Measurements from ENCODE around the gene ZFYVE9.

ZFYVE9 gene

GRCh38 chr1:52240592-52241210 lies 98.8 kb downstream of the ZFYVE9 start:
- H3K36me3 ChIP-seq (ENCODE audit: control insufficient read depth in 2 of 2, insufficient read depth in 1 of 2, low read length in 2 of 2): peaks cover 0 to 3% of the 10 kb centered on the region in 2 experiments; a peak in 1 of 3 replicates
- no peaks in the 10 kb centered on the region for H3K9me3 ChIP-seq (ENCODE audit: control insufficient read depth, insufficient read depth, low read depth, low read length)
- CTCF ChIA-PET: interaction anchor here (1.0 kb wide), 1 partner anchor 56 kb away, joined by 3 read pairs; no protein-coding TSS in a partner anchor
- H3K27ac ChIP-seq (ENCODE audit: extremely low read depth, low read depth, low read length): no peak overlapping the region
- TF ChIP-seq ZNF335 (tag by site-specific recombination; conservative IDR thresholded peaks at IDR 0.05) (0 out of 2 replicates have a peak, but pooled peaks have one; percentile 31), ZEB2 (tag by site-specific recombination; IDR thresholded peaks at IDR 0.05) (no peak), IKZF3 (tag by site-specific recombination; IDR thresholded peaks at IDR 0.05) (0 out of 2 replicates have a peak, but pooled peaks have one; percentile 31), TCF7L2 (IDR thresholded peaks at IDR 0.05; ENCODE audit: borderline replicate concordance, low read depth, low read length) (peak; percentile 78; the same call in 1 of the 2 replicates), ZNF585B (tag by site-specific recombination; IDR thresholded peaks at IDR 0.05) (no peak), PRDM6 (tag by site-specific recombination; IDR thresholded peaks at IDR 0.05) (peak; percentile 23; the same call in 1 of the 2 replicates), GLIS1 (tag by site-specific recombination; IDR thresholded peaks at IDR 0.05) (peak; percentile 93), ZNF48 (tag by site-specific recombination; IDR thresholded peaks at IDR 0.05) (no peak), TRIM28 (IDR thresholded peaks at IDR 0.05; ENCODE audit: borderline replicate concordance, low read length) (no peak; the same call in 1 of the 2 replicates), ZNF366 (tag by site-specific recombination; conservative IDR thresholded peaks at IDR 0.05) (peak; percentile 33; the same call in 1 of the 2 replicates), ZNF792 (tag by site-specific recombination; IDR thresholded peaks at IDR 0.05) (no peak), ZNF843 (tag by site-specific recombination; IDR thresholded peaks at IDR 0.05) (0 out of 2 replicates have a peak, but pooled peaks have one; percentile 47), FEZF1 (tag by site-specific recombination; IDR thresholded peaks at IDR 0.05) (peak; percentile 74), ZNF561 (tag by site-specific recombination; IDR thresholded peaks at IDR 0.05; ENCODE audit: borderline replicate concordance) (no peak), SP7 (tag by site-specific recombination; IDR thresholded peaks at IDR 0.05) (peak; percentile 92)
- TF ChIP-seq, protein P1, sequence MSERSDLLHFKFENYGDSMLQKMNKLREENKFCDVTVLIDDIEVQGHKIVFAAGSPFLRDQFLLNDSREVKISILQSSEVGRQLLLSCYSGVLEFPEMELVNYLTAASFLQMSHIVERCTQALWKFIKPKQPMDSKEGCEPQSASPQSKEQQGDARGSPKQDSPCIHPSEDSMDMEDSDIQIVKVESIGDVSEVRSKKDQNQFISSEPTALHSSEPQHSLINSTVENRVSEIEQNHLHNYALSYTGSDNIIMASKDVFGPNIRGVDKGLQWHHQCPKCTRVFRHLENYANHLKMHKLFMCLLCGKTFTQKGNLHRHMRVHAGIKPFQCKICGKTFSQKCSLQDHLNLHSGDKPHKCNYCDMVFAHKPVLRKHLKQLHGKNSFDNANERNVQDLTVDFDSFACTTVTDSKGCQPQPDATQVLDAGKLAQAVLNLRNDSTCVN (tag by site-specific recombination; optimal IDR thresholded peaks at IDR 0.05): no peak
- H3K4me3 ChIP-seq (ENCODE audit: low read depth, low read length): no peak overlapping the region
- POLR2A ChIA-PET: no interaction called here
- peaks cover 12% of the 10 kb centered on the region for H3K4me1 ChIP-seq (ENCODE audit: control insufficient read depth, insufficient read depth, low read length)

- ChIA-PET POLR2A (no interaction called here), CTCF (interaction anchor here (0.7 kb wide), 2 partner anchors 69 to 92 kb away, joined by 3 read pairs; no protein-coding TSS in a partner anchor)
- TF ChIP-seq ZNF558 (tag by site-specific recombination; IDR thresholded peaks at IDR 0.05) (no peak), ZNF184 (tag by site-specific recombination; IDR thresholded peaks at IDR 0.05) (no peak), BCL11B (tag by site-specific recombination; IDR thresholded peaks at IDR 0.05; ENCODE audit: low read depth) (no peak), ZNF211 (tag by site-specific recombination; IDR thresholded peaks at IDR 0.05; ENCODE audit: low read depth) (no peak), ZBTB8A (tag by site-specific recombination; IDR thresholded peaks at IDR 0.05) (no peak), ZNF654 (tag by site-specific recombination; IDR thresholded peaks at IDR 0.05; ENCODE audit: low read depth) (no peak)
- Histone ChIP-seq H3K4me3 (ENCODE audit: low read depth, low read length) (no peak overlapping the region), H3K27ac (ENCODE audit: extremely low read depth, low read depth, low read length) (no peak overlapping the region), H3K9me3 (ENCODE audit: control insufficient read depth, insufficient read depth, low read depth, low read length) (no peaks in the 10 kb centered on the region), H3K4me1 (ENCODE audit: control insufficient read depth, insufficient read depth, low read length) (peaks cover 12% of the 10 kb centered on the region), H3K36me3 (ENCODE audit: control insufficient read depth in 2 of 2, insufficient read depth in 1 of 2, low read length in 2 of 2) (peaks cover 0 to 3% of the 10 kb centered on the region in 2 experiments; a peak in 1 of 3 replicates)
These were observed 101.5 kb downstream of the ZFYVE9 start for GRCh38 chr1:52243221-52243987.

All from HEK293 (cell line).